GM18511 (cell line): ENCODE measurements around the gene TUBA3E.
A peak's percentile ranks its signal among the peaks of the same experiment; 100 is the strongest.
"Not testable (repeated sequence)": the region's sequence is repeated elsewhere in the genome, so short reads cannot be mapped to it uniquely, and the experiment has no call there.

Experiments used
- ATAC-seq: cut with Tn5 transposase; IDR thresholded peaks from one replicate; pipeline ENCODE4 v1.9.1; 2021; ENCODE audit warnings: mild to moderate bottlenecking, moderate library complexity; ENCODE audit not compliant: unreplicated experiment

TUBA3E gene

GRCh38 chr2:130198343-130198742 lies at the start of gene TUBA3E:
Gene TUBA3E (minus strand): TSS chr2:130198439. CDS start chr2:130198360, 79 bp downstream.
- ATAC-seq, result no peak

- no peak for ATAC-seq
Measured at GRCh38 chr2:130246430-130246829, 48.2 kb upstream of the TUBA3E start.

DNA sequence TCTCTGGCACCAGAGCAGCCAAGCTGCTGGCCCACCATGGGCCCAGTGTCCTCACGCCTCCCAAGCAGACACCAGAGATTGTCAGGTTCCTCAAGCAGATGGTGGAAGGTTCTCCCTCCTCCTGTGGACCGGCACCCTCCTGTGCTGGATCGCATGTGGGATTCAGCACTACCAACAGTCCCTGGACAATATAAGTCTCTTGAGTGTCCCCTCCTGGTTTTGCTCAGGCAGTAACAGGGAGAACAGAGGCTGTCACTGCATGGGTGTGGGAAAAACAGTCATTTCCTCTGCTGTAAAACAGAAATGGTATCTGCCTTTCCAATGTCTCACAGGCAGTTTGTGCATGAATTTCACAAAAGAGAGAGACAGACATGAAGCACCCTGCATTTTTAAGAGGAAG lies 47.7 kb upstream of the TUBA3E start:
- no peak for ATAC-seq

DNA sequence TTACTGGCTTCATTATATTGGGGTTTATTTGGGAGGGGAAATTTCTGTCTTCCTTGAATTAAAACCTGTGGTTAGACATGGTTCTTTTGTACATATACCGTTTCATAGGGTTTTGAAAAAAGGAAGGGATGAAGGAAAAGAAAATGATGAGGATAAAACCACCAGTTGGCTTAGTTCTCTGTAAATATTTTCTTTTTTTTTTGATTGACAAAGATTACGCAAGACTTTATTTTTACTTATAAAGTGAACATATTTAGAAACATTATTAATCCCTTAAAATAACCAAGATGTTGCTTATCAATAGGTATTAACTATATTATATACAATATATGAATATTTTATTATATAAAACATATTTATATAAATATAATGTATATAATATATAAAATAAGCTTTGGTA lies 45.1 kb upstream of the TUBA3E start:
- no peak for ATAC-seq

- no peak for ATAC-seq
Measured at GRCh38 chr2:130241041-130241707, 42.9 kb upstream of the TUBA3E start.

DNA sequence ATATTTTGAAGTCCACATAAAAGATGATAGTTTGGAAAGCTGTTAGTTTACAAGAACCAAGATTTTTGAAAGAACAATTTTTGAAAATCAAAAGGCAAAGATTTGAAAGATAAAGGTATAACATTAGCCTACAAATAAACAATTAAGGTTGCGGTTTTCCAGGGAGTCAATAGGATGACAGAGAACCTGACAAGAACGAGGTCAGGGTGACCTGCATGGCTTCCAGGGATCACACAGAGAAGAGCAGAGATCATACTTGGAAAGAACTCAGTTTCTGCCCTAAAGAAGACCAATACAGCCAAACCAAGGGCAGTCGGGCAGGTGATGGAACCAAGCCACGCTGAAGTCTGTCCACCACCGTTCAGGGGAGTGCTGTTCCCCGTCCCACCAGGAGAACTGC lies 41.3 kb upstream of the TUBA3E start:
- ATAC-seq, result not testable (repeated sequence)

DNA sequence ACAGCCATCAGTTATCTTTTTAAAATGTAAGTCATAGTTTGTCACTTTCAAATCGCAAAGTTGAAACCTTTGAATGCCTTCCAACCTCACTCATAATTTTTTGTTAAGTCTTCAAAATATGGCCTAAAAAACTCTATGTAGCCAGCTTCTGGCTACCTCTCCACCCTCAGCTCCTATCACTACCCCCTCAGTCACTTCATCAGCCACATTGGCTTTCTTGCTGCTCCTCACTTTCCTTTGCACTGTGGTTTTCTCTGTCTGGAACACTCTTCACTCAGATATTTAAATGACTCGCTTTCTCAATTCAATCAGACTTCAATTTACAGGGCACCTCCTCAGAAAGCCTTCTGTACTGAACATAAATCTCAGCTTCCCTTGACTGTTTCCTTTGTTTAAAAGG lies 34.8 kb upstream of the TUBA3E start:
- ATAC-seq, result not testable (repeated sequence)

DNA sequence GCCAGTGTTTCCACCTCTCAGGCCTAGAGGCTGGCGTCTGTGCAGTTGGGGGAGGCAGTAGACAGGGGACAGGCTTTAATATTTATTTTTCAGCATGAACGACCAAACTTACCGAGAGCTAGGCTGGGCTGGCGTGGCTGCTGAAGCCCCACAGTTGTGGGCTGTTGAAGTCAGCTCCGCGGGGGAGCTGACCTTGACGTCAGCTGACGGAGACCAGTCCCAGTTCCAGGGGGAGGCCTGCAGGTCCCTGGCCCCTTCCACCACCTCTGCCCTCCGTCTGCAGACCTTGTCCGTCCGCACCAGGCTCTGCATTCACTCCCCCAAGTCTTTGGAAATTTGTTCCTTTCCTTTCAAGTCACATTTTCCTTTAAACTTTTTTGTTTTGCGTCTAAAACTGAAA lies 33.4 kb upstream of the TUBA3E start:
- ATAC-seq, result no peak

DNA sequence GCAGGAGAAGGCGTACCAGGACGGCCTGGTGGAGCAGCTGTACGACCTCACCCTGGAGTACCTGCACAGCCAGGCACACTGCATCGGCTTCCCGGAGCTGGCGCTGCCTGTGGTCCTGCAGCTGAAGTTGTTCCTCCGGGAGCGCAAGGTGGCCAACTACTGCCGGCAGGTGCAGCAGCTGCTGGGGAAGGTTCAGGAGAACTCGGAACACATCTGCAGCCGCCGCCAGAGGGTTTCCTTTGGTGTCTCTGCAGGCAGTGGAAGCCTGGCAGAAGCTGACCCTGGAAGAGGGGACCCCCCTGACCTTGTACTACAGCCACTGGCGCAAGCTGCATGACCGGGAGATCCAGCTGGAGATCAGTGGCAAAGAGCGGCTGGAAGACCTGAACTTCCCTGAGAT lies 32.7 kb upstream of the TUBA3E start:
- ATAC-seq, result not testable (repeated sequence)

GRCh38 chr2:130230376-130230775 lies 32.1 kb upstream of the TUBA3E start:
- not testable (repeated sequence) for ATAC-seq

- ATAC-seq, result not testable (repeated sequence)
Measured at GRCh38 chr2:130229161-130229510, 30.9 kb upstream of the TUBA3E start.

DNA sequence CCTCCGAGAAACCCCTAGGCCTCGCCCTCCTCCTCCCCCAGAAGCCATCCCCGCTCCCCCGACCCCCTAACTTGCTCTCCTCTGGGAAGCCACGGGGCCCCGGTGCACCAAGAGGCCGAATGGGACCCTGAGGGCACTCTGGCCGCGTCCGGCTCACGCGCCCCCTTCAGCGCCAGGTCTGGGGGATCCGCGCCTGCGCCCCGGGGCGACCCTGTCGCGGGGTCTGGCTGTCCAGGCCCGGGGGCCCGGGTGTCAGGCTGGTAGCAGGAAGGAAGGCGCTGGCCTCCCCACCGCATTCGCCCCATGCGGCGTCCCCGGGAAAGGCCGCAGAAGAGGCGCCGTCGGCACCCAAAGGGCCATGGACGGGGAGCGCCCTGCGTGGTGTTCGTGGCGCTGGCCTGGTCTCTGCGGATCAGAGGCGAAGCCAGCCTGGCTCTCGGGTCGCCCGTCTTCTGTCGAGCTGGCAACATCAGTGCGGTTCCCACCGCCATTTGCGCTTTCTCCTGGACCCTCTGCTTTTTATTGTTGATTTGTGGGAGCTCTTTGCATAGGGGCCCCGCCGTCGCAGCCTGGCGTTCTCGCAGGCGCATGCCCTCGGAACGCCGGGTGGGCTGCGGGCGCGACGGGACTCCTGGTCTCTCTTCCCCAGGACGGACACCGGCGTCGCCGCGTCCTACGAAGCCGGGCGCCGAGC lies 30.4 kb upstream of the TUBA3E start:
- not testable (repeated sequence) for ATAC-seq

GRCh38 chr2:130228005-130228404 lies 29.8 kb upstream of the TUBA3E start:
- not testable (repeated sequence) for ATAC-seq

GRCh38 chr2:130222523-130222922 lies 24.3 kb upstream of the TUBA3E start:
- ATAC-seq, result peak; percentile 77

DNA sequence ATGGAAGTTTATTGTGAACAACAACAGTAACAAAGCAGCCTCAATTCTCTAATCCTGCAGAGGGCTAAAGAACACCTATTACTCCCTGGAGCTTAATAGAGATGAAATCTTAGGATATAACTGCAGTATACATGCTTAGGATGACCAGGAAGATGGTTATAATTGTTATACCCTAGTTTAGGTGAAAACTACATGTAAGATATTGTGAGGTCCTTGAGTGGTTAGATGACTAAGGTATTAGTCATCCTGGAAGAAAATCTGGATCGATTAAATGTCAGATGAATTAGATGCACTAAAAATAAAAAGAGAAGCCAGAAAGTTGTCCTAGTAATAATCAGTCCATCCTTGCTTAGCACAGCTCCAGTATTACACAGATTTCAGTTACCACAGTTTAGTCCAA lies 22.3 kb upstream of the TUBA3E start:
- ATAC-seq, result not testable (repeated sequence)

- ATAC-seq, result not testable (repeated sequence)
Measured at GRCh38 chr2:130219147-130219546, 20.9 kb upstream of the TUBA3E start.

DNA sequence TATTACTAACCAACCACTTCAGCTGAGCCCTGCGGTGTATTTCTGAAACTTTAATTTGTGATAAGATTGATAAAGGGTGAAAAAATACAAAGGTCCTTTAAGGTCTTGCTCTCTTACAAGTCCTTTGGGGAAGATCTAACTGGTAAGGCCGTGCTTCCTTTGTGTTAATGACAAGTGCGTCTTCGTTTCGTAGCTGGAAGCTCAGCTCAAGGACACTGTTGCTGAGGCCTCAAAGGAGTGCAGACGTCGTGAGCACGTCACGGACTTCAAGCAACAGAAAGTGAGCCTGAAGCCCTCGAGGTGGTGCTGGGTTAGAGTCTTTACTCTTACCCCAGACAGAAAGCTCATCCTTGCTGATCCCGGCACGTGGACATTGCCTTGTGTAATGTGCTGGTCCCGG lies 8.8 kb upstream of the TUBA3E start:
- ATAC-seq, result not testable (repeated sequence)

- ATAC-seq, result not testable (repeated sequence)
Measured at GRCh38 chr2:130203150-130203549, 4.9 kb upstream of the TUBA3E start.

- not testable (repeated sequence) for ATAC-seq
Measured at GRCh38 chr2:130202518-130202917, 4.3 kb upstream of the TUBA3E start.

DNA sequence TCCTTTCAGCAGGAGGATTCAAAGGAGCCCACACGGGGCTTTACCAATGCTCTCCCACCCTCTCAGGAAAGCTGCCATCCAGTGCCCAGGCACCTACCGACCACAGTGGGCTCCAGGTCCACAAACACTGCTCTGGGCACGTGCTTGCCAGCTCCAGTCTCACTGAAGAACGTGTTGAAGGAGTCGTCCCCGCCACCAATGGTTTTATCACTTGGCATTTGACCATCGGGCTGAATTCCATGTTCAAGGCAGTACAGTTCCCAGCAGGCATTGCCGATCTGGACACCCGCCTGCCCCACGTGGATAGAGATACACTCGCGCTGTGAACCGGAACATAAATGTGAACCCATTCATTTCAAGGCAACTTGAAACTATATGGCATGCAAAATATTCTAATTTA lies 2.2 kb downstream of the TUBA3E start:
- not testable (repeated sequence) for ATAC-seq

DNA sequence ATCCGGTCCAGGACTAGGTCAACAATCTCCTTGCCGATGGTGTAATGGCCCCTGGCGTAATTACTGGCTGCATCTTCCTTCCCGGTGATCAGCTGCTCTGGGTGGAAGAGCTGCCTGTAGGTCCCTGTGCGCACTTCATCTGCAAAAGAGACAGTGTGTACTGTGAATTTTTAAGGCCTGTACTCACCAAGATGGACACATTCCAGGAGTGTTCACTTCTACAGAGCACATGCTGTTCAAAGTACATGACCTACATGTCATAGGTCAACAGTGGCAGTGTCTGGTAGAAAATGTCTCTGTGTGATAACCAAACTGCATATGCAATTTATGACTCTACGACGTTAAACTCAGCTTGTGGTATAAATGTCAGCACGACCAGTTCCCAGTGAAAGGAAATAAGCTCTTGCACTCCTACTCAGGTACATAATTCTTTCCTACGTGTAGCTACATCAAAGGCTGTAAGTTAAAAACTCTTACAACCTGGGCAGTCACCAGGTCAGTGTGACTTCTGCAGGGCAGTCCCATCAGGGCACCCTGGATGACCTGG lies 3.1 kb downstream of the TUBA3E start:
- not testable (repeated sequence) for ATAC-seq

GRCh38 chr2:130193824-130194223 lies 4.4 kb downstream of the TUBA3E start:
- not testable (repeated sequence) for ATAC-seq
